OCI-LY3 (cell line): ENCODE results near the gene KRT222.

Experiments
- H2AFZ ChIP-seq: fragments of 200-600, 300-600 bp; shearing (Covaris generic); 2 replicates; pipeline ENCODE4 v1.6.0; 2014; ENCODE audit warnings: antibody characterized with exemption, low read depth, low read length
- H3K27ac ChIP-seq: fragments of 200-600, 300-600 bp; sonication (generic); 2 replicates; pipeline ENCODE4 v1.5.1; 2014; ENCODE audit warnings: mild to moderate bottlenecking, low read length, moderate library complexity, mixed read lengths
- H3K27me3 ChIP-seq: fragments of 200-600, 300-600 bp; sonication (generic); 2 replicates; pipeline ENCODE4 v1.6.1; 2014; ENCODE audit warnings: low read depth, low read length, mixed read lengths
- H3K36me3 ChIP-seq: fragments of 200-600, 300-600 bp; sonication (generic); replicated peaks from 2 replicates; pipeline ENCODE3; 2014; ENCODE audit warnings: low read depth, low read length, mixed read lengths
- H3K4me1 ChIP-seq: fragments of 300-600, 200-600 bp; sonication (generic); 2 replicates; pipeline ENCODE4 v1.6.1; 2014; ENCODE audit warnings: low read length, mixed read lengths
- H3K4me2 ChIP-seq: fragments of 200-600, 300-600 bp; sonication (generic); 2 replicates; pipeline ENCODE4 v1.6.1; 2014; ENCODE audit warnings: low read length, mixed read lengths
- H3K4me3 ChIP-seq: fragments of 300-600, 200-600 bp; sonication (generic); 2 replicates; pipeline ENCODE4 v1.5.1; 2014; ENCODE audit warnings: antibody characterized with exemption, mild to moderate bottlenecking, low read length, moderate library complexity
- H3K79me2 ChIP-seq: fragments of 300-600, 200-600 bp; shearing (Covaris generic); 2 replicates; pipeline ENCODE4 v1.6.1; 2014; ENCODE audit warnings: mild to moderate bottlenecking, low read length, mixed read lengths
- H3K9ac ChIP-seq: fragments of 300-600, 200-600 bp; shearing (Covaris generic); 2 replicates; pipeline ENCODE4 v1.6.0; 2014; ENCODE audit warnings: mild to moderate bottlenecking, low read length, moderate library complexity
- H3K9me3 ChIP-seq: fragments of 200-600, 300-600 bp; shearing (Covaris generic); 2 replicates; pipeline ENCODE4 v1.6.1; 2014; ENCODE audit warnings: low read length, mixed read lengths; ENCODE audit not compliant: insufficient read depth
- H4K20me1 ChIP-seq: fragments of 200-600, 300-600 bp; sonication (generic); 2 replicates; pipeline ENCODE4 v1.6.1; 2016; ENCODE audit warnings: low read length, mixed read lengths; ENCODE audit not compliant: insufficient read depth
- CTCF ChIP-seq: fragments of 200-600, 300-600 bp; sonication (generic); IDR thresholded peaks from 2 replicates; pipeline ENCODE4 v1.5.1; 2014; ENCODE audit warnings: antibody characterized with exemption, low read length, low read depth
- EZH2phosphoT487 ChIP-seq: fragments of 200-600 bp; shearing (Covaris generic); IDR thresholded peaks from 2 replicates; pipeline ENCODE4 v1.6.1; 2018; ENCODE audit warnings: antibody characterized with exemption, mixed run types, low read depth

Gene KRT222

GRCh38 chr17:40687106-40687505 is 22.1 kb upstream of the KRT222 start:
- Histone ChIP-seq H3K36me3 (no peaks in the 10 kb centered on the region), H4K20me1 (no peaks in the 10 kb centered on the region), H3K9ac (no peak overlapping the region), H3K4me1 (no peaks in the 10 kb centered on the region), H3K4me2 (no peak overlapping the region), H2AFZ (no peak overlapping the region), H3K4me3 (no peak overlapping the region), H3K9me3 (no peaks in the 10 kb centered on the region), H3K79me2 (no peaks in the 10 kb centered on the region), H3K27ac (no peak overlapping the region), H3K27me3 (0 out of 2 replicates have a peak, but pooled peaks cover 6% of the 10 kb centered on the region)
- TF ChIP-seq EZH2phosphoT487 (no peak), CTCF (no peak)

- Histone ChIP-seq H4K20me1 (no peaks in the 10 kb centered on the region), H2AFZ (no peak overlapping the region), H3K9ac (no peak overlapping the region), H3K36me3 (no peaks in the 10 kb centered on the region), H3K79me2 (no peaks in the 10 kb centered on the region), H3K4me2 (no peak overlapping the region), H3K4me3 (no peak overlapping the region), H3K27ac (no peak overlapping the region), H3K27me3 (no peaks in the 10 kb centered on the region), H3K9me3 (no peaks in the 10 kb centered on the region), H3K4me1 (no peaks in the 10 kb centered on the region)
- TF ChIP-seq CTCF, result no peak
- TF ChIP-seq EZH2phosphoT487, result no peak
Observed at GRCh38 chr17:40686192-40686591, 21.2 kb upstream of the KRT222 start.

GRCh38 chr17:40680998-40681397 is 16.0 kb upstream of the KRT222 start:
- H3K9me3 ChIP-seq, result no peaks in the 10 kb centered on the region
- no peak overlapping the region for H3K4me2 ChIP-seq
- no peaks in the 10 kb centered on the region for H3K79me2 ChIP-seq
- peaks cover 15% of the 10 kb centered on the region for H3K27me3 ChIP-seq
- H3K9ac ChIP-seq, result no peak overlapping the region
- TF ChIP-seq CTCF, result no peak
- no peak for TF ChIP-seq EZH2phosphoT487
- no peaks in the 10 kb centered on the region for H3K36me3 ChIP-seq
- H3K4me1 ChIP-seq, result peaks cover 13% of the 10 kb centered on the region
- H2AFZ ChIP-seq, result no peak overlapping the region
- H3K4me3 ChIP-seq, result no peak overlapping the region
- H4K20me1 ChIP-seq, result no peaks in the 10 kb centered on the region
- H3K27ac ChIP-seq, result no peak overlapping the region

- Histone ChIP-seq H3K79me2 (no peaks in the 10 kb centered on the region), H3K27me3 (peaks cover 23% of the 10 kb centered on the region), H3K4me1 (peaks cover 13% of the 10 kb centered on the region), H3K4me2 (peak overlapping the region; percentile 5; the same call in 1 of the 2 replicates), H4K20me1 (no peaks in the 10 kb centered on the region), H3K4me3 (no peak overlapping the region), H3K9ac (no peak overlapping the region), H3K9me3 (no peaks in the 10 kb centered on the region), H3K36me3 (no peaks in the 10 kb centered on the region), H3K27ac (no peak overlapping the region), H2AFZ (no peak overlapping the region)
- TF ChIP-seq CTCF, result no peak
- TF ChIP-seq EZH2phosphoT487, result no peak
Observed at GRCh38 chr17:40679523-40679907, 14.5 kb upstream of the KRT222 start.
